Mesenchymal stem cell (in vitro differentiated cells and primary cell): Measurements from ENCODE around the gene CSGALNACT2.
A peak's percentile ranks its signal among the peaks of the same experiment; 100 is the strongest.

ENCODE experiments used
- DNase-seq: peaks from one replicate; pipeline ENCODE4 v3.0.0-alpha.2; 2013
- H2AFZ ChIP-seq: one replicate; pipeline ENCODE4 v1.6.1; 2013; ENCODE audit warnings: low read depth, mild to moderate bottlenecking, control low read depth, inconsistent platforms, low read length, moderate library complexity
- H2AK5ac ChIP-seq: 2 replicates; pipeline ENCODE4 v1.6.1; 2013; ENCODE audit warnings: low read length, moderate library complexity, mild to moderate bottlenecking, inconsistent platforms; ENCODE audit not compliant: severe bottlenecking
- H2BK120ac ChIP-seq: one replicate; pipeline ENCODE4 v1.6.1; 2013; ENCODE audit warnings: low read depth, mild to moderate bottlenecking, inconsistent platforms, low read length, moderate library complexity
- H2BK12ac ChIP-seq, 2 experiments: one replicate each; pipeline ENCODE4 v1.6.1; 2013; ENCODE audit warnings: inconsistent platforms in 2 of 2, low read length in 2 of 2, mild to moderate bottlenecking in 2 of 2, moderate library complexity in 2 of 2, control low read depth in 1 of 2
- H2BK15ac ChIP-seq: one replicate; pipeline ENCODE4 v1.6.1; 2013; ENCODE audit warnings: mild to moderate bottlenecking, low read depth, inconsistent platforms; ENCODE audit not compliant: poor library complexity, severe bottlenecking
- H2BK5ac ChIP-seq: 2 replicates; pipeline ENCODE4 v1.6.1; 2013; ENCODE audit warnings: low read depth, mild to moderate bottlenecking, low read length, control low read depth, inconsistent platforms; ENCODE audit not compliant: poor library complexity, severe bottlenecking
- H3K14ac ChIP-seq, 2 experiments: one replicate each; pipeline ENCODE4 v1.6.1; 2013; ENCODE audit warnings: inconsistent platforms in 2 of 2, low read length in 2 of 2, control low read depth in 1 of 2, mild to moderate bottlenecking in 1 of 2, moderate library complexity in 1 of 2
- H3K18ac ChIP-seq, 2 experiments: one replicate each; pipeline ENCODE4 v1.6.1; 2013; ENCODE audit warnings: inconsistent platforms in 2 of 2, low read length in 2 of 2, control low read depth in 1 of 2, low read depth in 1 of 2, mild to moderate bottlenecking in 1 of 2
- H3K23ac ChIP-seq, 2 experiments: one replicate each; pipeline ENCODE4 v1.6.1; 2013; ENCODE audit warnings: inconsistent platforms in 2 of 2, low read length in 2 of 2, mild to moderate bottlenecking in 2 of 2, moderate library complexity in 2 of 2, control low read depth in 1 of 2
- H3K27ac ChIP-seq: 2 replicates; pipeline ENCODE4 v1.5.1; 2013; ENCODE audit warnings: mild to moderate bottlenecking, moderate library complexity, low read length, control low read depth, inconsistent platforms; ENCODE audit not compliant: poor library complexity, severe bottlenecking
- H3K27me3 ChIP-seq, 2 experiments: 2 replicates each; pipeline versions ENCODE4 v1.6.1 to v1.7.0; 2013; ENCODE audit warnings: low read length in 2 of 2, mild to moderate bottlenecking in 2 of 2, moderate library complexity in 2 of 2, control low read depth in 1 of 2, inconsistent platforms in 1 of 2; ENCODE audit not compliant: control insufficient read depth in 1 of 2, insufficient read depth in 1 of 2
- H3K36me3 ChIP-seq, 2 experiments: 2 replicates each; pipeline versions ENCODE4 v1.6.1 to v1.7.0; 2013; ENCODE audit warnings: low read length in 2 of 2, control low read depth in 1 of 2, inconsistent platforms in 1 of 2, low read depth in 1 of 2, mild to moderate bottlenecking in 1 of 2; ENCODE audit not compliant: insufficient read depth in 2 of 2, control insufficient read depth in 1 of 2
- H3K4ac ChIP-seq, 2 experiments: one replicate each; pipeline ENCODE4 v1.6.1; 2013; ENCODE audit warnings: inconsistent platforms in 2 of 2, low read length in 2 of 2, mild to moderate bottlenecking in 2 of 2, moderate library complexity in 2 of 2, control low read depth in 1 of 2, low read depth in 1 of 2
- H3K4me1 ChIP-seq: 2 replicates; pipeline ENCODE4 v1.6.1; 2013; ENCODE audit warnings: low read depth, low read length, control low read depth; ENCODE audit not compliant: control insufficient read depth, insufficient read depth
- H3K4me2 ChIP-seq: 2 replicates; pipeline ENCODE4 v1.6.1; 2013; ENCODE audit warnings: low read length, mild to moderate bottlenecking, inconsistent platforms; ENCODE audit not compliant: poor library complexity, severe bottlenecking
- H3K4me3 ChIP-seq, 2 experiments: 2 replicates each; pipeline versions ENCODE4 v1.5.1 to v1.7.0; 2013; ENCODE audit warnings: low read length in 2 of 2, mild to moderate bottlenecking in 2 of 2, control low read depth in 1 of 2, low read depth in 1 of 2; ENCODE audit not compliant: insufficient read depth in 1 of 2
- H3K79me1 ChIP-seq: replicated peaks from 2 replicates; pipeline ENCODE4 v1.6.1; 2013; ENCODE audit warnings: mild to moderate bottlenecking, control low read depth, low read length, inconsistent platforms; ENCODE audit not compliant: poor library complexity, severe bottlenecking
- H3K9ac ChIP-seq: 2 replicates; pipeline ENCODE4 v1.7.0; 2013; ENCODE audit warnings: mild to moderate bottlenecking, low read length, moderate library complexity
- H3K9me3 ChIP-seq: 2 replicates; pipeline ENCODE4 v1.7.0; 2013; ENCODE audit warnings: mild to moderate bottlenecking, low read length; ENCODE audit not compliant: control insufficient read depth
- H4K8ac ChIP-seq: one replicate; pipeline ENCODE4 v1.6.1; 2013; ENCODE audit warnings: inconsistent platforms, mild to moderate bottlenecking, low read length, moderate library complexity
- H4K91ac ChIP-seq: one replicate; pipeline ENCODE4 v1.6.1; 2013; ENCODE audit warnings: mild to moderate bottlenecking, low read length, inconsistent platforms
- WGBS: methylation state at CpG from one replicate; pipeline ENCODE4 v1.1.7; 2013; ENCODE audit warnings: mixed read lengths; 5-methylcytosine and 5-hydroxymethylcytosine counted together

The CSGALNACT2 gene

DNA sequence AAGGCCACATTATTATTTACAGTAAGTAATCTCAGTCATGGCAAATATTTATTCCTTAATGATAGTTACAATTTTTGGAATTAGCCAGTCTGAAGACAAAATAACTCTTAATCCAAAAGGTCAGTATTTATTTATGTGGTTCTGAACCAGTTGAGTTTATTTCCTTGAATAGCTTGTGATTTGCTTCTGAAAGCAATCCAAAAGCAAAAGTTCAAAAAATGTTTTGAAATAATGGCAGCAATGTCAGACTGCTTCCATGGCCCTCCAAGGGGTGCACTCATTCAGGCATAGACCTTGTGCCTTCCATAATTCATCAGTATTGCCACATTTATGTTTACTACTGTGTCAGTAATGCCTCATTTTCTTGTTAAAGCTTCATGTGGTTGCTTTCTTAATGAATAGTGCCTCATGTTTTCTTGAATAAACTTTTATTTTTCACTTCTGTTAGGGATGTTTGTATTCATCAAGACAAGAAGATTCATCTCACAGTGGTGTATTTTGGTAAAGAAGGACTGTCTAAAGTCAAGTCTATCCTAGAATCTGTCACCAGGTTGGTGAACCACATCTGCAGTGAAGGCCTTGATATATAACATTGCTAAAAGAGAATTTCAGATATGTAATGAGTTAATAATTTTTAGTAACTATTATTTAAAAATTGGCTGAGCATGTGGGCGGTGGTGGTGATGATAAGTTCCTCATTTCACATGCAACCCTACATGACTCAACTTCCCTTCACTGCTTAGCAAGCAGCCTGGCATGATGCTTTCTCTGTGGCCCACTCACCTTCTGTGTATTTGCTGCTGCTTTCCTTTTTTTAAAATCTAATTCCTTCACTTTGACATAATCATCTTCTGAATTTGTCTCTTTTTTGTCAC, 22.0 kb downstream of the CSGALNACT2 start:
- Histone ChIP-seq H3K4me2 (no peak overlapping the region), H2AK5ac (no peak overlapping the region), H3K27ac (peak overlapping the region; percentile 48), H2BK12ac (no peak overlapping the region), H3K14ac (no peak overlapping the region), H3K79me1 (peaks cover 31% of the 10 kb centered on the region), H2AFZ (no peak overlapping the region), H3K36me3 (peaks cover 4 to 38% of the 10 kb centered on the region in 2 experiments), H2BK120ac (no peak overlapping the region), H4K91ac (no peak overlapping the region), H3K9ac (peak overlapping the region; percentile 75), H3K4ac (no peak overlapping the region), H2BK5ac (no peak overlapping the region), H3K9me3 (no peaks in the 10 kb centered on the region), H3K23ac (no peak overlapping the region), H3K4me1 (peaks cover 4% of the 10 kb centered on the region), H3K27me3 (no peaks in the 10 kb centered on the region), H3K4me3 (peak overlapping the region in 1 of 2 experiments; percentile 31), H4K8ac (no peak overlapping the region), H2BK15ac (no peak overlapping the region), H3K18ac (no peak overlapping the region)
- WGBS, result 29% methylated on average over 1 of the region's 1 CpG
- DNase-seq, result peak; percentile 37

- H3K27me3 ChIP-seq, result no peaks in the 10 kb centered on the region
- 100% methylated on average over 1 of the region's 2 CpGs for WGBS
Measured at GRCh38 chr10:43160921-43161255, 22.6 kb downstream of the CSGALNACT2 start.

DNA sequence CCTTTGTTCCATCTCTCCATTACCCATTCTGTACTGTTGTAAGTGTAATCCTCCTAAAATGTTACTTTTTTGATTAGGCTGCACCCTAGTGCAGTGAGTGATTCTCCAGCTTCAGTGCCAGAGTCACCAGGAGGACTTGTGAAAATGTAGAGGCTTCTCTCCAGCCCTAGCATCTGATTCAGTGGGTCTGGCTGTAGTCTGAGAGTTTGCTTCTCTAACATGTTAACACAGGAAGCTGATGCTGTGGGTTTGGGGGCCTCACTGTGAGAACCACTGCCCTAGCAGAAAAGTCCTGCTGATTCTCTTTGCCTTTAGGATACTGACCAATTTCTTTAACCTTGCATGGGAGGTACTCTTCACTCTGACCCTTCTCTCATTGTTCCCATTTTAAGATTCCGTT, 24.4 kb downstream of the CSGALNACT2 start:
- no peak overlapping the region for H2BK12ac ChIP-seq
- no peak overlapping the region for H3K4ac ChIP-seq
- no peak overlapping the region for H2AK5ac ChIP-seq
- H4K91ac ChIP-seq, result no peak overlapping the region
- no peak overlapping the region for H3K18ac ChIP-seq
- H3K4me1 ChIP-seq, result peaks cover 1% of the 10 kb centered on the region
- H2BK15ac ChIP-seq, result no peak overlapping the region
- no peak for DNase-seq
- H3K27me3 ChIP-seq, result no peaks in the 10 kb centered on the region
- no peak overlapping the region for H3K9ac ChIP-seq
- WGBS, result 92% methylated on average over 1 of the region's 1 CpG
- no peak overlapping the region for H2BK5ac ChIP-seq
- no peaks in the 10 kb centered on the region for H3K9me3 ChIP-seq
- H3K4me3 ChIP-seq, result no peak overlapping the region
- H3K27ac ChIP-seq, result no peak overlapping the region
- peaks cover 4 to 47% of the 10 kb centered on the region in 2 experiments for H3K36me3 ChIP-seq
- no peak overlapping the region for H2AFZ ChIP-seq
- H4K8ac ChIP-seq, result no peak overlapping the region
- H3K14ac ChIP-seq, result no peak overlapping the region
- H3K79me1 ChIP-seq, result peaks cover 27% of the 10 kb centered on the region
- H2BK120ac ChIP-seq, result no peak overlapping the region
- no peak overlapping the region for H3K4me2 ChIP-seq
- H3K23ac ChIP-seq, result peak overlapping the region in 1 of 2 experiments; percentile 52

More at GRCh38 chr10:43160921-43161255, 22.6 kb downstream of the CSGALNACT2 start:
- no peak overlapping the region for H4K91ac ChIP-seq
- no peak overlapping the region for H2BK120ac ChIP-seq
- no peak overlapping the region for H2BK15ac ChIP-seq
- peak overlapping the region in 1 of 2 experiments; percentile 31 for H3K4me3 ChIP-seq
- H3K27ac ChIP-seq, result peak overlapping the region; percentile 48
- peaks cover 4 to 41% of the 10 kb centered on the region in 2 experiments for H3K36me3 ChIP-seq
- DNase-seq, result no peak
- H3K23ac ChIP-seq, result no peak overlapping the region
- no peak overlapping the region for H2BK5ac ChIP-seq
- H2BK12ac ChIP-seq, result no peak overlapping the region
- no peak overlapping the region for H3K18ac ChIP-seq
- H4K8ac ChIP-seq, result no peak overlapping the region
- no peaks in the 10 kb centered on the region for H3K9me3 ChIP-seq
- no peak overlapping the region for H2AK5ac ChIP-seq
- peaks cover 4% of the 10 kb centered on the region for H3K4me1 ChIP-seq
- H2AFZ ChIP-seq, result no peak overlapping the region
- H3K4me2 ChIP-seq, result no peak overlapping the region
- H3K14ac ChIP-seq, result no peak overlapping the region
- H3K79me1 ChIP-seq, result peaks cover 34% of the 10 kb centered on the region
- peak overlapping the region; percentile 75 for H3K9ac ChIP-seq
- no peak overlapping the region for H3K4ac ChIP-seq

GRCh38 chr10:43166207-43166879, 28.1 kb downstream of the CSGALNACT2 start:
- Histone ChIP-seq H3K27me3 (no peaks in the 10 kb centered on the region), H2AK5ac (no peak overlapping the region), H3K18ac (no peak overlapping the region), H3K4me3 (no peak overlapping the region), H3K23ac (no peak overlapping the region), H3K27ac (no peak overlapping the region), H2AFZ (no peak overlapping the region), H2BK120ac (no peak overlapping the region), H3K4me1 (no peaks in the 10 kb centered on the region), H2BK5ac (no peak overlapping the region), H3K4me2 (no peak overlapping the region), H3K79me1 (peaks cover 35% of the 10 kb centered on the region), H3K14ac (no peak overlapping the region), H3K9me3 (no peaks in the 10 kb centered on the region), H3K9ac (no peak overlapping the region), H4K8ac (no peak overlapping the region), H4K91ac (no peak overlapping the region), H2BK15ac (no peak overlapping the region), H3K36me3 (peaks cover 6 to 78% of the 10 kb centered on the region in 2 experiments), H2BK12ac (no peak overlapping the region), H3K4ac (no peak overlapping the region)
- WGBS, result no CpG with 5 or more reads among the region's 6 CpGs
- DNase-seq, result no peak
